Measurements from ENCODE around the gene SYNJ2.

Gene SYNJ2

DNA sequence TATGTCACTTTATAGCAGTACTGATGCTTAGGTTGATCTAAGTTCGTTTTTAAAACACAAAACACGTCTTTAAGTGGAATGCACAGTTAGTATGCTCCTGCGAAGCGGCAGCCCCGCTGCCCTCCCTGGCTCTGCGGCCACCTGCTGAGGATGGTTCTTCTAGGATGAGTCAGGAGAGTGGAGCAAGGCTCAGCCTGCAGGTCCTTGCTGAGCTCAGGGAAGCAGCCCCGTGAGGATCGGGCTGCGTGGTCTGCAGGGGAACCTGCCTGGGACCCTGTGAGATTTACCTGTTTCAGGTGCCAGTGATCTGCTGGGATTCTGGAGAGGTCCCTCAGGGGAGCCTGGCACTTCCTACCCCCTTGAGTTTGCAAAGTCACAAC, 57.5 kb downstream of the SYNJ2 start:
- no peak for DNase-seq (ENCODE audit: extremely low read depth in 1 of 2, low read depth in 1 of 2)

- no peak for DNase-seq (ENCODE audit: extremely low read depth in 1 of 2, low read depth in 1 of 2)
Observed at GRCh38 chr6:158039571-158040050, 57.9 kb downstream of the SYNJ2 start.

DNA sequence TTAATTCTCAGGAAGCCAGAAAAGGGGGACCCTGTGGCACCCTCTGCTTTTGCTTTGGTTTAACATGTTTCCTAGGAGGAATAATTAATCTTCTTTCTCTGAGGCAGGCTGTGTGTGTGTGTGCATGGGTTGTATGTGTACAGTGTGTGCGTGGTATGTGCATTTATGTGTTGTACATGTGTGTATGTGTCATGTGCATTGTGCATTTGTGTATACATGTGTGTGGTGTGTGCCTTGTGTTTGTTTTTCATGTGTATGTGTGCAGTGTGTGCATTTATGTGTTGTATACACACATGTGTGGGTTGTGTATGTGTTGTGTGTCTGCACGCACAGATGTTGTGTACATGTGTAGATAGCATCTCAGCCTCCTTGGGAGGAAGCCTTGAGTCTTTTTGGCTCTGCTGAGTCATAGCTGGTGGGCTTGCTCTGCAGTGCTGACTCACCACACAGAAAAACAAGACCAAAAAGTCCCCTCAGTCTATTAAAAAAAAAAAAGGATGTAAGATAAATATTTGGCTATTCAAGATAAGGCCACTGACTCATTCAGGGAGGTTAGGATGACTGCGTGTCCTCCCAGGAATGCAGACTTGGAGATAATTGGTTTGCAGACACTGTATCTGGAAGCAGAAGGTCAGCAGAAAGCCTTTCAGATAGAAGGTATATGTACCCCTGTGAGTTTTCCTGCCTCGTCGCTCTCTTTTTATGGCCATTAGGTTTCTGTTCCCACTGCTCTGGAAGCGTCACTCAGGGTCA, 58.6 kb downstream of the SYNJ2 start:
- DNase-seq (ENCODE audit: extremely low read depth in 1 of 2, low read depth in 1 of 2) = peak in 1 of 2 donors; percentile 43

DNA sequence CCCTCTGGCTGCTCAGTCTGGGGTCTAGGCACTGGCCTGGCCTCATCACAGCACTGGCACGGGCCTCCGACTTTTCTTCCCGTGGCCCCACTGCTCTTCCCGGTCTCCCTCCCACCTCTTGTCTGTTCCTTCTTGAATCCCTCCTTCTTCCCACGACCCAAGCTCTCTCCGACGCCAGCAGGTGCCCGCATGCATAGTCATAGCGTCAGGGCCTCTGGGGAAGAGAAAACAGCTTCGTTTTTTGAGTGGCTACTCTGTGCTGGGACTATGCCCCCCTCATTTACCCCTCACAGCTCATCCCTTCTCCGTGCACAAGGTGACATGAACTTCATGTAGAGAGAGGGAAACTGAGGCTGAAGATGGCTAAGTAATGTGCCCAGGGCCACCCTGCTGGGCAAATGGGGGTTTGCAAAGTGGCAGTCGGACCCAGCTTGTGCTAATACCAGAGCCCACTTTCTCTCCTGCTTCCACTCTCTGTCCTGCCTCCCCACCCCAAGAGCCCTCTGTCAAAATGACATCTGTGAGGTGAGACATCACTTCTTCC, 59.2 kb downstream of the SYNJ2 start:
- DNase-seq (ENCODE audit: extremely low read depth in 1 of 2, low read depth in 1 of 2) = no peak

- no peak for DNase-seq (ENCODE audit: extremely low read depth in 1 of 2, low read depth in 1 of 2)
Observed at GRCh38 chr6:158041370-158041769, 59.7 kb downstream of the SYNJ2 start.

DNA sequence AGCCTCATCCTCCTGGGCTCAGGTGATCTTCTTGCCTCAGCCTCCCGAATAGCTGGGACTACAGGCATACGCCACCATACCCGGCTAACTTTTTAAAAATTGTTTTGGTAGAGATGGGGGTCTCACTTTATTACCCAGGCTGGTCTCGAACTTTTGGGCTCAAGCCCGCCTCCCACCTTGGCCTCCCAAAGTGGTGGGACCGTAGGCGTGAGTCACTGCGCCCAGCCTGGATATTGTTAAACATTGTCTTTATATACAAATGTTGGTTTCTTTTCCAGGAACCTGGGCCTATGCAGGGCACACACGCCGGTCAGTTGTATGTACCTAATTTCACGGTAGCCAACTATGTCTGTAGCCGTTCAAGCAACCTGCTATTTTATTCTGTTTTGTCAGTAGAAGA, 60.1 kb downstream of the SYNJ2 start:
- no peak for DNase-seq (ENCODE audit: extremely low read depth in 1 of 2, low read depth in 1 of 2)

- DNase-seq (ENCODE audit: extremely low read depth in 1 of 2, low read depth in 1 of 2) = no peak
Observed at GRCh38 chr6:158042245-158042798, 60.7 kb downstream of the SYNJ2 start.

DNA sequence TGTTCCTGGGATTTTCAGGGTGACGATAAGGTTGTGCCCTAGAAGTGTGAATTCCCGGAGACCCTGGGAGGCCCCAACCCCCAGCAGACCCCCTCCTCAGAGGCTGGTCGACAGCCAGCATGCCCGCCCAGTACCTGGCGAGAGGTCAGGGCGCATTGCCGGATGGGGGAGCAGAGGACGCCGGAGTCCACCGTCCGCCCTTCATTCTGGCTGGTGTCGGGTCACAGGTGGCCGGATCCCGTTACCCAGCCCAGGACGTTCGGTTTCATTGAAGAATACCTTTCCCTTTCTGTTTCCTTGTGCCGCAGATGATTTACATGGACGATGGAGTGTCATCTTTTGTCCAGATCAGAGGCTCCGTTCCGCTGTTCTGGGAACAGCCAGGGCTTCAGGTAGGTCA, 61.3 kb downstream of the SYNJ2 start:
- no peak for DNase-seq (ENCODE audit: extremely low read depth in 1 of 2, low read depth in 1 of 2)

DNA sequence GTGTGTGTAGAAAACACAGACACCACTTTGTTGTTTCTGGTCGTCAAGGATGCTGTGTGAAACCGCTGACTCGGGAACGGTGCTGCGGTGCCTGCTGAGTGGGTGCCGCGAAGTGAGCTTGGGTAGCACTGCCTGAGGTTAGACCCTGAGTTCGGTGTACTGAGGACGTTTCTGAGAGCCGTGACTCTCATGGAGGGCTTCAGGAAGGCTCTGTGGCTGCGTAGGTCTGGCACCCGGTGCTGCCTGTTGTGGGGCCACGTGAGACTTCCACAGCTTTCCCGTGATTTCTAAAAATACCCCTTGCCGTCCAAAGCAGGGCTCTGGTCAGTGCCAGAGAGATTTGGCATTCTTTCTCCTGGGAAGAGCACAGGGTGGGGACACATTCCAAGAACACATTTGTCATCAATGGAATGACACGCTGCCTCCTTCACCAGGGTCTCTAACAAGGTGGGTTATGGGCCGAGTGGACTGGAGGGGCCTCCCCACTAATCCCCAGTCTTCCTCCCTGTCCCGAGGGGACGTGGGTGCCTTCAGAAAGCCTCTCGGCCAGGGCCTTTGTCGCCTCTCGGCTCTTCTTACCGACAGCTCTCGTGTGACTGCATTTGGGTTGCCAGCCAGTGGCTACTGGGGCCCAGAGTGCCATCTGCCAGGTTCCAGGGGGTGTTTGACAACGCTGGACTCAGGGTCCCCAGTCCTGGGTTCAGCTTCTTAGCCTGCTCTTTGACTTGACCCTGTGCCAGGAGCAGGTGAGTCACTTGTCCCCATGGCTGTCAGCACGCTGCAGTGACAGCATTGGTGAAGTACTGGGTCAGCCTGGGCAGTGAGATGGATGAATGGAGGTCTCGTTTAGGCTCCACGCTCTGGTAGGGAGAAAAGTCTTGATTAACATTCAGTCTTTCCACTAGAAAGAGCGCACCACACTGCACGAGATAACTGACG, 62.2 kb downstream of the SYNJ2 start:
- no peak for DNase-seq (ENCODE audit: extremely low read depth in 1 of 2, low read depth in 1 of 2)

DNA sequence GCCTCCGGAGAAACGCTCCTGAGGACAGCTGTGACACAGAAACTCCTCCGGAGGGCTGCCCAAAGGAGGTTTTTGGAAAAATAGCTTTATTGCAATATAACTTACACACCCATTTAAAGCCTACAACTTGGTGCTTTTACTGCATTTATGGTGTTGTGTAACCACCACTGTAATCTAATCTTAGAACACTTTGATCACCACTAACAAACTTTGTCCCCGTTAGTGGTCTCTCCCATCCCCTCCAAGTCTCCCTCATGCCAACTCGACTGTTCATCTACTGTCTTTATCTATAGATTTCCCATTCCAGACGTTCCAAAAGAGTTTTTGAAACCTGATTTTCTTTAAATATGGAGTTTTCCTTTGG, 62.8 kb downstream of the SYNJ2 start:
- DNase-seq (ENCODE audit: extremely low read depth in 1 of 2, low read depth in 1 of 2) = no peak

GRCh38 chr6:158046201-158047126, 64.8 kb downstream of the SYNJ2 start:
- no peak for DNase-seq (ENCODE audit: extremely low read depth in 1 of 2, low read depth in 1 of 2)

- DNase-seq (ENCODE audit: extremely low read depth in 1 of 2, low read depth in 1 of 2) = peak; percentile 50 to 79
Observed at GRCh38 chr6:158047127-158047518, 65.5 kb downstream of the SYNJ2 start.

GRCh38 chr6:158047563-158048323, 66.1 kb downstream of the SYNJ2 start:
- DNase-seq (ENCODE audit: extremely low read depth in 1 of 2, low read depth in 1 of 2) = no peak

GRCh38 chr6:158048589-158048988, 66.9 kb downstream of the SYNJ2 start:
- DNase-seq (ENCODE audit: extremely low read depth in 1 of 2, low read depth in 1 of 2) = no peak

- no peak for DNase-seq (ENCODE audit: extremely low read depth in 1 of 2, low read depth in 1 of 2)
Observed at GRCh38 chr6:158049055-158050028, 67.7 kb downstream of the SYNJ2 start.

DNA sequence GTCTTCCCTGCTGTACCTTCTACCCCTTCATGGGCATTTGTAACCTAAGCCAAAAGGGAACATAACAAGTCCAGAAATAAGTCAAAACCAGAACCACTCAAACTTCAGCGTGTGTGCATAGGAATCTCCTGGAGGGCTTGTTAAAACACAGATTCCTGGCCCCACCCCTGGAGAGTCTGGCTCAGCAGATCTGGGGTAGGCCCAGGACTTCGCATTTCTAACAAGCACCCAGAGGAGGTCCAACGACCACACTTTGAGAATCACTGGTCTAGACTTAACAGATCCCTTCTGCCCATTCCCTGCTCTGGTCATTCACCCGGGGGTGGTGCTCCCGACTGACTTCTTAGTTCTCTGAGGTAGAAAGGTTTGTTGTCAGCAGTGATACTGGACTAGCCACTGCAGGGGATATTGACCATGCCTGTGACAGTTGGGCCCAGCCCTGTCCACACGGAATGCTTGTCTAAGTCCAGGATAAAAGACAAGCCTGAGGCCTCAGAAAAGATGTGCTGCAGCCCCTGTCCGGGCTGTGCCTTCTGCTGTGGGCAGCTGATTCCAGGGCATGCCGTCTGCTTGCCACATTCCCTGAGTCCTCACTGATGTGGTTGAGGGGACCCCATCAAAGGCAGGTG, 68.6 kb downstream of the SYNJ2 start:
- DNase-seq (ENCODE audit: extremely low read depth in 1 of 2, low read depth in 1 of 2) = no peak

GRCh38 chr6:158050955-158051354, 69.3 kb downstream of the SYNJ2 start:
- no peak for DNase-seq (ENCODE audit: extremely low read depth in 1 of 2, low read depth in 1 of 2)

GRCh38 chr6:158051968-158052367, 70.3 kb downstream of the SYNJ2 start:
- DNase-seq (ENCODE audit: extremely low read depth in 1 of 2, low read depth in 1 of 2) = no peak
